Uterus (tissue), 4 donors: ENCODE results near the gene KDELR1. TPM values are rescaled to one million over a fixed set of nuclear protein-coding genes. Genes with fewer than 3 reads are reported as not detected.

Experiments
- DNase-seq, 2 donors: peaks; one replicate each; pipeline ENCODE4 v3.0.0-alpha.2; 2019 to 2020
- H3K27ac ChIP-seq, 2 donors: fragments of 200-600 bp; sonication (generic); 1 replicate in 1 of 2; 2 replicates in 1 of 2; pipeline ENCODE4 v1.5.1; 2016 to 2018
- H3K27me3 ChIP-seq, 2 donors: fragments of 200-600 bp; sonication (generic); one replicate each; pipeline ENCODE4 v1.5.1; 2018 to 2019; ENCODE audit warnings: control low read depth in 1 of 2
- H3K36me3 ChIP-seq, 2 donors: fragments of 200-600 bp; sonication (generic); one replicate each; pipeline ENCODE4 v1.5.1; 2019; ENCODE audit warnings: control low read depth in 1 of 2
- H3K4me1 ChIP-seq, 2 donors: fragments of 200-600 bp; sonication (generic); one replicate each; pipeline ENCODE4 v1.5.1; 2018 to 2019; ENCODE audit warnings: control low read depth in 1 of 2
- H3K4me3 ChIP-seq, 2 donors: fragments of 200-600 bp; sonication (generic); 1 replicate in 1 of 2; 2 replicates in 1 of 2; pipeline ENCODE4 v1.5.1; 2018 to 2019; ENCODE audit warnings: mild to moderate bottlenecking in 1 of 2
- H3K9me3 ChIP-seq, 2 donors: fragments of 200-600 bp; sonication (generic); one replicate each; pipeline ENCODE4 v1.5.1; 2019; ENCODE audit warnings: control low read depth in 1 of 2
- CTCF ChIP-seq, 4 experiments: fragments of 200-600 bp in 2 of 4; fragments of 450-650 bp in 2 of 4; sonication (generic) in 2 of 4; IDR thresholded peaks; one replicate each; pipeline ENCODE4 v1.5.1; 2016 to 2019; ENCODE audit warnings: antibody characterized with exemption in 4 of 4, mild to moderate bottlenecking in 2 of 4, moderate library complexity in 1 of 4
- POLR2A ChIP-seq, 2 donors: fragments of 450-650 bp; IDR thresholded peaks; one replicate each; pipeline ENCODE4 v1.6.1; 2016; ENCODE audit warnings: antibody characterized with exemption in 2 of 2, mild to moderate bottlenecking in 1 of 2, moderate library complexity in 1 of 2
- intact Hi-C: fragments of 100-400 bp; cut with DNase I; formaldehyde crosslinking; loops from one replicate; pipeline ENCODE4 v1.15.1; 2023; ENCODE audit warnings: low total_unique reads
- total RNA-seq, 4 donors: library from RNA; depleted of rRNA in 3 of 4; stranded (reverse); fragments of >200 nt in 3 of 4; gene quantifications; one replicate each; pipeline versions ENCODE4 v1.1.0 to v1.2.4, GENCODE V29; 2014 to 2023
- donor health status: DM: yes; HTN: yes; CAD: no.

KDELR1 gene
- total RNA-seq, 4 donors from 2014 or later = 58.5 to 137 (median 89.3) TPM

- H3K9me3 ChIP-seq = no peaks in the 10 kb centered on the region
- peak overlapping the region; percentile 95 to 97 for H3K27ac ChIP-seq
- TF ChIP-seq CTCF (IDR thresholded peaks at IDR 0.05) (no peak), POLR2A (IDR thresholded peaks at IDR 0.05) (no peak)
- peaks cover 0 to 5% of the 10 kb centered on the region in 2 donors for H3K4me1 ChIP-seq
- H3K4me3 ChIP-seq = peak overlapping the region in 1 of 2 donors; percentile 25
- peak; percentile 25 to 28 for DNase-seq
- intact Hi-C loops = no loop called here
- no peaks in the 10 kb centered on the region for H3K27me3 ChIP-seq
- H3K36me3 ChIP-seq = no peaks in the 10 kb centered on the region
Observed at GRCh38 chr19:48364598-48365348, 26.6 kb downstream of the KDELR1 start.

- no peaks in the 10 kb centered on the region for H3K9me3 ChIP-seq
- no peaks in the 10 kb centered on the region for H3K27me3 ChIP-seq
- H3K27ac ChIP-seq = peak within 1 kb of the TSS; percentile 95 to 97
- peaks cover 0 to 5% of the 10 kb centered on the region in 2 donors for H3K4me1 ChIP-seq
- peak within 1 kb of the TSS; percentile 45 to 76 for H3K4me3 ChIP-seq
- DNase-seq = peak; percentile 98 to 99
- TF ChIP-seq POLR2A (IDR thresholded peaks at IDR 0.05) (peak; percentile 59 to 65), CTCF (IDR thresholded peaks at IDR 0.05) (peak in 1 of 4 experiments; percentile 36)
- intact Hi-C loops = no loop called here
- H3K36me3 ChIP-seq = no peaks in the 10 kb centered on the region
Observed at GRCh38 chr19:48363810-48364597, 27.3 kb downstream of the KDELR1 start, which contains the start of the genes SYNGR4 and TMEM143. TSS of gene SYNGR4 (plus strand) at chr19:48364367. CDS start at chr19:48365843, 1,476 bp downstream. TSS of gene TMEM143 (minus strand) at chr19:48363940. CDS start at chr19:48363920, 20 bp downstream.

GRCh38 chr19:48363500-48363809 lies 27.9 kb downstream of the KDELR1 start:
- no peak for DNase-seq

GRCh38 chr19:48362716-48363499 lies 28.4 kb downstream of the KDELR1 start:
- intact Hi-C loops = no loop called here
- peak; percentile 26 to 61 for TF ChIP-seq POLR2A (IDR thresholded peaks at IDR 0.05)
- TF ChIP-seq CTCF (IDR thresholded peaks at IDR 0.05) = peak in 2 of 4 experiments; percentile 19 to 31
- Histone ChIP-seq H3K4me3 (peak overlapping the region; percentile 45 to 76), H3K27ac (peak overlapping the region; percentile 95 to 97), H3K9me3 (no peaks in the 10 kb centered on the region), H3K4me1 (peaks cover 0 to 5% of the 10 kb centered on the region in 2 donors), H3K36me3 (no peaks in the 10 kb centered on the region), H3K27me3 (no peaks in the 10 kb centered on the region)
- DNase-seq = peak; percentile 92 to 95

More at GRCh38 chr19:48363500-48363809, 27.9 kb downstream of the KDELR1 start:
- no peaks in the 10 kb centered on the region for H3K36me3 ChIP-seq
- intact Hi-C loops = no loop called here
- TF ChIP-seq POLR2A (IDR thresholded peaks at IDR 0.05) = no peak
- no peak for TF ChIP-seq CTCF (IDR thresholded peaks at IDR 0.05)
- peaks cover 0 to 5% of the 10 kb centered on the region in 2 donors for H3K4me1 ChIP-seq
- peak overlapping the region; percentile 95 to 97 for H3K27ac ChIP-seq
- no peaks in the 10 kb centered on the region for H3K9me3 ChIP-seq
- peak overlapping the region; percentile 45 to 76 for H3K4me3 ChIP-seq
- H3K27me3 ChIP-seq = no peaks in the 10 kb centered on the region
